Stimulated activated CD4-positive, alpha-beta T cell treated with anti-CD3 and anti-CD28 coated beads, Interleukin-12 subunit alpha, Interleukin-12 subunit beta, amount 100 ng/mL, for 24 hours (primary cell): Measurements from ENCODE around the gene SH3BP2.

Source experiments
- DNase-seq, 2 experiments: peaks; one replicate each; pipeline ENCODE4 v3.0.0-alpha.2; 2020; ENCODE audit warnings: low read depth in 2 of 2

Gene SH3BP2

GRCh38 chr4:2875556-2875955, 82.7 kb downstream of the SH3BP2 start:
- DNase-seq, result no peak

DNA sequence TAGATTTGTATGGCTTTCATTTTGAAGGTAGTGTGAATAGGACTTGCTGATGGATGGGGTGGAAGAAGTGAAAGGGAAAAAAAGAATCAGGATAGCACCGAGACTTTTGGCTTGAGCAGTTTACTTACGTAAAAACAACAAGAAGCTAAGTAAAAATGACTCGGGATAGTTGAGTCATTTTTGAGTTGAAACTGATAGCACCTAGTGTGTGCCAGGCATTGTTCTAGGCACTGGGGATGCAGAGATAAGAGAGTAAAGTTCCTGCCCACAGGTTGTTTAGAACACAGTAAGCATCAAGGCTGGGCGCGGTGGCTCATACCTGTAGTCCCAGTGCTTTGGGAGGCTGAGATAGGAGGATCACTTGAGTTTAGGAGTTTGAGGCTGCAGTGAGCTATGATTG, 85.5 kb downstream of the SH3BP2 start:
- DNase-seq, result no peak

GRCh38 chr4:2879026-2879425, 86.1 kb downstream of the SH3BP2 start:
- no peak for DNase-seq

DNA sequence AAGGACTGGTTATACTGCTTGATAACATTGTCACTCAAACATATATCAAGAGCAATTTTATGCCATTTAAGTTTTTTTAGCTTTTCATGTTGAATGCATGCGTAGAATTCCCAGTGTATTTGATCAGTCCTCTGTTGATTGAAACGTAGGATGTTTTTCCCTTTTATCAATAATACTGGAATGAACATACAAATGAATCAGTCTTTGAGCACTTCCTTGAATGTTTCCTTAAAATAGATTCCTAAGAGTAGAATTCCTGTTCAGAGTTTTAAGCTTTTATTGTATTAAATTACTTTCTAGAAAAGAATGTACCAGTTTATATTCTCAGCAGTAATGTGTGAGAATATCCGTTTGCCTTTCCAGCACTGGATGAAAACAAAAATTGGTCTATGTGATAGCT, 88.5 kb downstream of the SH3BP2 start:
- no peak for DNase-seq

DNA sequence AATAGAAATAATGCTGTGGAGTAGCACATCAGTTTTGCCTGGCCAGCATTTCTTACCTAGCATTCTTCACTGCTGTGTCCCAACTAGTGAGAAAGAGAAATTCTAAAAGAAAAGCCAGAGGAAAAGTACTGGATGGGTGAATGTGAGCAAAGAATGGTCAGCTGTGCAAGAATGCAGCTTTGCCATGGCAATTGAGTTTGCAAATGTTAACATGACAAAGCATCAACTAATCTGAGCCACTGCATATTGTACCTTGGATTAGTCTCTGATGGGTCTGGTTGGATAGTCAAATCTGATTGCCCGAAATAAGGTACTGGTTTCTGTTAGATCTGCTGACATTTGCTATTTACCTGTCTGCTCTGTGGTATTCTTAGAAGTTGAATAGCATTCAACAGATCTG, 89.5 kb downstream of the SH3BP2 start:
- no peak for DNase-seq

- DNase-seq, result no peak
These were observed 93.3 kb downstream of the SH3BP2 start for GRCh38 chr4:2886161-2886560.

- DNase-seq, result no peak
These were observed 93.7 kb downstream of the SH3BP2 start for GRCh38 chr4:2886622-2887021.

DNA sequence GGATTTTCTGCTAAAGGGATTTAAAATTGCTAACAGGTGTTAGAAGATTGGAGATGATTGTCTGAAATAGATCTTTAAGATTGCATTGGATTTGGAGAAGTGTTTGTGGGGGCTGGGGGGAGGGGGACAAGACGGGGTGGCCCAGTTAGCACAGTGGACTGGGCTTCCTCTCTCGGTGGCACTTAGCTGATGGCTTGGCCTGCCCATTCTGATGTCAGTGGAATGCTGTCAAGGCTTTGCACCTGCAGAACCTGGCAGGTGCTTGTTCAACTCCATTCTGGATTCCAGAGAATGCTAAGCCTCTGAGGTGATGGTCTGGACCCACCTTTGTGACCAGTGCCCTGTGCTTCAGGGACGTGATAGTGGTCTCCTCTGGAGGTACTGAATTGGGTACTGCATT, 94.5 kb downstream of the SH3BP2 start:
- DNase-seq, result no peak

GRCh38 chr4:2888886-2889285, 96.0 kb downstream of the SH3BP2 start:
- no peak for DNase-seq
